22Rv1 (cell line): ENCODE results near the gene ARHGEF4.

Experiments
- CTCF ChIP-seq: fragments of 450-650 bp; IDR thresholded peaks from 2 replicates; pipeline ENCODE4 v1.5.1; 2017; ENCODE audit warnings: mild to moderate bottlenecking
- ZFX ChIP-seq: fragments of 450-650 bp; IDR thresholded peaks from 2 replicates; pipeline ENCODE4 v1.6.1; 2017; ENCODE audit warnings: antibody characterized with exemption, borderline replicate concordance

- TF ChIP-seq CTCF: no peak
- no peak for TF ChIP-seq ZFX
These were observed 99.7 kb downstream of the ARHGEF4 start for GRCh38 chr2:130936451-130936850.
